Fibroblast of villous mesenchyme (primary cell): Measurements from ENCODE around the gene SLC6A1. TPM values are rescaled to one million over a fixed set of nuclear protein-coding genes. Genes with fewer than 3 reads are reported as not detected.

ENCODE experiments used
- DNase-seq: peaks from one replicate; pipeline ENCODE4 v3.0.0-alpha.2; 2010; ENCODE audit warnings: low read depth
- H3K4me3 ChIP-seq: 2 replicates; pipeline ENCODE4 v1.5.1; 2011; ENCODE audit warnings: low read depth, mild to moderate bottlenecking, low read length
- CTCF ChIP-seq: IDR thresholded peaks from 2 replicates; pipeline ENCODE4 v1.5.1; 2012; ENCODE audit warnings: low read depth, mild to moderate bottlenecking, low read length; ENCODE audit not compliant: insufficient read depth
- total RNA-seq: library from RNA; depleted of rRNA; stranded (reverse); fragments of >200 nt; gene quantifications from 2 replicates; pipeline ENCODE4 v1.2.3, GENCODE V29; 2012

Gene SLC6A1
- total RNA-seq, 1 donor, result not detected

- no peak for TF ChIP-seq CTCF
- DNase-seq, result no peak
- H3K4me3 ChIP-seq, result no peak overlapping the region
These were observed 84.2 kb downstream of the SLC6A1 start for GRCh38 chr3:11076711-11077110.

- no peak overlapping the region for H3K4me3 ChIP-seq
- no peak for TF ChIP-seq CTCF
- no peak for DNase-seq
These were observed 84.9 kb downstream of the SLC6A1 start for GRCh38 chr3:11077466-11077865.

- no peak for DNase-seq
- H3K4me3 ChIP-seq, result no peak overlapping the region
- no peak for TF ChIP-seq CTCF
These were observed 86.4 kb downstream of the SLC6A1 start for GRCh38 chr3:11078826-11079515.

GRCh38 chr3:11080492-11080891 is 87.9 kb downstream of the SLC6A1 start:
- TF ChIP-seq CTCF, result no peak
- DNase-seq, result no peak
- no peak overlapping the region for H3K4me3 ChIP-seq

GRCh38 chr3:11084098-11084497 is 91.5 kb downstream of the SLC6A1 start:
- no peak for DNase-seq
- no peak for TF ChIP-seq CTCF

GRCh38 chr3:11084677-11085076 is 92.1 kb downstream of the SLC6A1 start:
- H3K4me3 ChIP-seq, result no peak overlapping the region
- TF ChIP-seq CTCF, result no peak
- no peak for DNase-seq

More at GRCh38 chr3:11084098-11084497, 91.5 kb downstream of the SLC6A1 start:
- no peak overlapping the region for H3K4me3 ChIP-seq

- TF ChIP-seq CTCF, result no peak
- no peak overlapping the region for H3K4me3 ChIP-seq
- DNase-seq, result no peak
These were observed 92.7 kb downstream of the SLC6A1 start for GRCh38 chr3:11085093-11085840.
